GM12872 (cell line): ENCODE measurements around the gene PSMC5.

Experiments used
- TF ChIP-seq, protein P1 (sequence below): IDR thresholded peaks from 3 replicates; pipeline ENCODE4 v1.5.1; 2011; ENCODE audit warnings: low read depth, mild to moderate bottlenecking, low read length, moderate library complexity; ENCODE audit not compliant: insufficient read depth

The PSMC5 gene

DNA sequence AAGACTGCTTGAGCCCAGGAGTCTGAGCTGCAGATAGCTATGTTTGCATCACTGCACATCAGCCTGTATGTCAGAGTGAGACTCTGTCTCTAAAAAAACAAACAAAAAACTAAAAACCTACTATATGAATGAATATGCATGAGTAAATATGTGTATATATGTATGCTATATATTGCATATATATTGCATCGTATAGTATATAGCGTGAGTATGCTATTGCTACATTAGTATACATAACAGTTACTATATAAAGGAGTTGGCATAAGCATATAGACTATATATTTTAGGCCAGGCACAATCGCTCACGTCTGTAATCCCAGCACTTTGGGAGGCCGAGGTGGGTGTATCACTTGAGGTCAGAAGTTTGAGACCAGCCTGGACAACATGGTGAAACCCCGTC is 37.2 kb upstream of the PSMC5 start:
- TF ChIP-seq, protein P1, sequence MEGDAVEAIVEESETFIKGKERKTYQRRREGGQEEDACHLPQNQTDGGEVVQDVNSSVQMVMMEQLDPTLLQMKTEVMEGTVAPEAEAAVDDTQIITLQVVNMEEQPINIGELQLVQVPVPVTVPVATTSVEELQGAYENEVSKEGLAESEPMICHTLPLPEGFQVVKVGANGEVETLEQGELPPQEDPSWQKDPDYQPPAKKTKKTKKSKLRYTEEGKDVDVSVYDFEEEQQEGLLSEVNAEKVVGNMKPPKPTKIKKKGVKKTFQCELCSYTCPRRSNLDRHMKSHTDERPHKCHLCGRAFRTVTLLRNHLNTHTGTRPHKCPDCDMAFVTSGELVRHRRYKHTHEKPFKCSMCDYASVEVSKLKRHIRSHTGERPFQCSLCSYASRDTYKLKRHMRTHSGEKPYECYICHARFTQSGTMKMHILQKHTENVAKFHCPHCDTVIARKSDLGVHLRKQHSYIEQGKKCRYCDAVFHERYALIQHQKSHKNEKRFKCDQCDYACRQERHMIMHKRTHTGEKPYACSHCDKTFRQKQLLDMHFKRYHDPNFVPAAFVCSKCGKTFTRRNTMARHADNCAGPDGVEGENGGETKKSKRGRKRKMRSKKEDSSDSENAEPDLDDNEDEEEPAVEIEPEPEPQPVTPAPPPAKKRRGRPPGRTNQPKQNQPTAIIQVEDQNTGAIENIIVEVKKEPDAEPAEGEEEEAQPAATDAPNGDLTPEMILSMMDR: no peak

DNA sequence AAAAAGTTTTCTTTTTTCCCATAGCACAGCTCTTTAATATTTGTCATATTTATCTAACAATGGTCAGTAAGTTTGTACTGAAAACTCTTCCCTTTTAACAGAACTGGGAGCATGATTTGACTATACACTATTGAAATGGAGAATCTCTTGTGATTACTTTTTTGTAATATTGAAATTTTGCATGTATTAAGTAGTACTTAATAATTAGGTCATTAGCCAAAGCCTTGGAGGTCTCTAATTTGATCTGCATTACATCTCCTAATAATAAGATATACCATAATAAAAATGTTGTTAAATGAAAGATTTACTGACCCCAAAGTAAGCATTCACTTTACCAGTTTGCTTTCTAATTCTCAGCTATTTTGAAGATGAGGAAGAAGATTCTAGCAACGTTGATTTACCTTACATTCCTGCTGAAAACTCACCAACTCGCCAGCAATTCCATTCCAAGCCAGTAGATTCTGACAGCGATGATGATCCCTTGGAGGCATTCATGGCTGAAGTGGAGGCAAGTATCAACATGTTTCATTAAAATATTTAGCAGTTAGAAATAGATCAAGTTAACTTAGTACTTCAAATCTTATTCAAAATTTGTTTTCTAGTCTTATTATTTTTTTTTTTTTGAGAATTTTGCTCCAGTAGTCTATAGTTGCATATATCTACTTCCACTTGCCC is 35.0 kb upstream of the PSMC5 start:
- TF ChIP-seq, protein P1: no peak

DNA sequence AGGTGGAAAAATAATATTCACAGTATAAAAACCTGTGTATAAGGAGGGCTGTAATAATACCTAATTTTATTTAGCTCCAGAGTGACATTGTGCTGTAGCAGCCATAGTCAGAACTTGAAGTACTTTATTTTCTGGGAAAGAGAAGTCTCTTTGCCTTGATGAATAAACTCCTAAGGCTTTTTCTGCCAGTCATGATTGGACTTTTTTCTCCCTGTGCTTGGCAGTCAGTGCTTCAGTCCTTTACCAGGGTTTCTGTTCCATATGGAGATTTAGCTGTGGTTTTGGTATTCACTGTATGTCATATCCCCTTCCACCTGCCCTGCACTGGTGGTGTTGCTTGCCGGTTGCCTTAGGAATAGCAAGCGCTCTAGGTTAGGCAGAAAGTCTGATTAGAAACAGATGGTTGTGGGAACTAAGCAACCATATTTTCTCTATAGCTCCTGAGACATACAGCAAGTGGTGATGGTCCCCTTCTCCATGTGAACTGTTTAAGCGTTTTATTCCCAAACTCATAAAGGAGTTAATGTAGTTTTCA is 28.6 kb upstream of the PSMC5 start:
- TF ChIP-seq, protein P1: no peak

DNA sequence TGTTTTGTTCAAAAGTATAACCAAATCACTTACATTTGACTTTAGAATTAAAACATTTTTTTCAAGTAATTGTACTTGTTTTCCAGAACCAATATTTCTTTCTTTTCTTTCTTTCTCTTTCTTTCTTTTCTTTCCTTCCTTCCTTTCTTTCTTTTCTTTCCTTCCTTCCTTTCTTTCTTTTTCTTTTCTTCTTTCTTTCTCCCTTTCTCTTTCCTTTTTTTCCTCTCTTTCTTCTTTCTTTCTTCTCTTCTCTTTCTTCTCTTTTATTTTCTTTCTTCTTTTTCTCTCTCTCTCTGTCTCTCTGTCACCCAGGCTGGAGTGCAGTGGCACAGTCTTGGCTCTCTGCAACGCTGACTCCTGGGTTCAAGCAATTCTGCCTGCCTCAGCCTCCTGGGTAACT is 26.4 kb upstream of the PSMC5 start:
- TF ChIP-seq, protein P1: no peak

DNA sequence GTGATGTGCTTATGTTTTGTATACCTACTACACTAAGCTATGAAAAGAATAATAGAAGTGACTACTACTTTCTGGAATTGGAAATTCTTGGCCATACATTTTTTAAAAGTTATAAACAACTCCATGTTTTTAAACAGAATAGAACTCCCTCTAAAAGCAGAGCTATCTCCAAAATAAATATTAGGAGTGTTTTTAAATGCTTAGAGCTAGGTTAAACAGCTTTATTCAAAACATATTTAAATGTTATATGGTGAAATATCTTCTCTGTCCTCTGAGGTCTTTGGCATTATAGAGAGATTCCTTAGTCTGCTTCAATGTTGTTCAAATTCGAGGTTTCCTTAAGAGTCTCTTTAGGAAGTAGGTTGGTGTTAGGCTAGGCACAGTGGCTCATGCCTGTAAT is 22.9 kb upstream of the PSMC5 start:
- TF ChIP-seq, protein P1: no peak

DNA sequence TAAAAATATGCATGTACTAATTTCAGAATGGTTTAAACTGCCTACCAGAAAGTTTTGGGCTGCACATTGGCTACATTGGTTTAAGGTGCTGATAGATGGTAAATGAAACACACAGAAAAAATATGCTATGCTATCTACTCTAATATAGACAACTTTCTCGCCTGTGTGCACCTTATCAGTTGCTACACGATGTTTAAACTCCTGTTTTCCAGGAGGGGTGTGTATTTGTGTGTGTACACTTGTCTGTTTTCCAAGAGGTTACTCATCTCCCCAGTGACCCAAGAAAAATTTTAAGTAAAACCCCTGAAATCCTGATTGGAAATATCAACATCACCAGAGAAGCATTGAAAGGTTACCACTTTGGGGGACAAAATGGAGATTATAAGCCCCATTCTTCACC is 21.6 kb upstream of the PSMC5 start:
- TF ChIP-seq, protein P1: no peak

DNA sequence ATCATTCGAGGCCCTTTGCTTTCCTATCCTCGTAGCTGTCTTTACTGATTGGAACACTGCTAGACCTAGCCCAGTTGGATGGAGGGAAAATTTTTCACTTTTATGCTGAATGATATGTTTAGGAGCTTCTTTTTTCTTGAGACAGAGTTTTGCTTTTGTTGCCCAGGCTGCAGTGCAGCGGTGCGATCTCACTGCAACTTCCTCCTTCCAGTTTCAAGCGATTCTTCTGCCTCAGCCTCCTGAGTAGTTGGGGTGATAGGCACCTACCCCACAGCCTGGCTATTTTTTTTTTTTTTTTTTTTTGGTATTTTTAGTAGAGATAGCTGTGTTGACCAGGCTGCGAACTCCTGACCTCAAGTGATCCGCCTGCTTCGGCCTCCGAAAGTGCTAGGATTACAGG is 17.3 kb upstream of the PSMC5 start:
- TF ChIP-seq, protein P1: no peak
